HepG2 (cell line): Measurements from ENCODE around the gene CCDC142. TPM values are rescaled to one million over a fixed set of nuclear protein-coding genes. Genes with fewer than 3 reads are reported as not detected.

Source experiments
- CREB3 ChIP-seq: sonication (generic); formaldehyde crosslinking; IDR thresholded peaks from 2 replicates; pipeline ENCODE4 v1.5.0; 2020; ENCODE audit warnings: missing genetic modification reagents
- ELF4 ChIP-seq: sonication (generic); formaldehyde crosslinking; IDR thresholded peaks from 2 replicates; pipeline ENCODE4 v1.5.0; 2020; ENCODE audit warnings: missing genetic modification reagents, mild to moderate bottlenecking, moderate library complexity, borderline replicate concordance
- GFI1 ChIP-seq: sonication (generic); formaldehyde crosslinking; IDR thresholded peaks from 2 replicates; pipeline ENCODE4 v1.5.0; 2020; ENCODE audit warnings: missing genetic modification reagents, mild to moderate bottlenecking, borderline replicate concordance
- HNRNPLL ChIP-seq: fragments of 200-400 bp; formaldehyde crosslinking; IDR thresholded peaks from 2 replicates; pipeline ENCODE4 v1.6.1; 2017; ENCODE audit warnings: mild to moderate bottlenecking, low read depth, low read length; ENCODE audit not compliant: poor library complexity, severe bottlenecking
- KDM6A ChIP-seq: IDR thresholded peaks from 2 replicates; pipeline ENCODE4 v1.6.1; 2016; ENCODE audit warnings: low read depth
- LCORL ChIP-seq, 2 experiments: fragments of 450-650 bp in 1 of 2; sonication (generic) in 1 of 2; formaldehyde crosslinking in 1 of 2; IDR thresholded peaks; 2 replicates each; pipeline versions ENCODE4 v1.5.0 to v1.6.1; 2017 to 2020; ENCODE audit warnings: antibody characterized with exemption in 1 of 2, missing genetic modification reagents in 1 of 2
- MNT ChIP-seq: fragments of 450-650 bp; IDR thresholded peaks from 2 replicates; pipeline ENCODE4 v1.6.1; 2016
- MTF2 ChIP-seq: sonication (generic); formaldehyde crosslinking; IDR thresholded peaks from 2 replicates; pipeline ENCODE4 v1.5.0; 2020; ENCODE audit warnings: missing genetic modification reagents, borderline replicate concordance
- PHF5A ChIP-seq: IDR thresholded peaks from one replicate; pipeline ENCODE4 v1.6.1; 2018; ENCODE audit warnings: low read depth, missing genetic modification reagents; ENCODE audit not compliant: unreplicated experiment
- RFX1 ChIP-seq: fragments of 450-650 bp; IDR thresholded peaks from 2 replicates; pipeline ENCODE4 v1.6.1; 2017
- RFXAP ChIP-seq: sonication (generic); formaldehyde crosslinking; IDR thresholded peaks from 2 replicates; pipeline ENCODE4 v1.4.0; 2020; ENCODE audit warnings: missing genetic modification reagents, borderline replicate concordance
- SMYD3 ChIP-seq: sonication (generic); formaldehyde crosslinking; IDR thresholded peaks from 2 replicates; pipeline ENCODE4 v1.8.1; 2023; ENCODE audit warnings: mild to moderate bottlenecking, missing genetic modification reagents
- SRF ChIP-seq: IDR thresholded peaks from 2 replicates; pipeline ENCODE4 v1.6.1; 2011; ENCODE audit warnings: mild to moderate bottlenecking, low read depth, low read length, moderate library complexity
- TARDBP ChIP-seq: sonication (generic); formaldehyde crosslinking; IDR thresholded peaks from 2 replicates; pipeline ENCODE4 v1.8.0; 2022; ENCODE audit warnings: mild to moderate bottlenecking, missing genetic modification reagents
- TCF7 ChIP-seq: sonication (generic); IDR thresholded peaks from 2 replicates; pipeline ENCODE4 v1.6.1; 2016; ENCODE audit warnings: antibody characterized with exemption, low read depth
- TEAD2 ChIP-seq: sonication (generic); formaldehyde crosslinking; IDR thresholded peaks from 2 replicates; pipeline ENCODE4 v1.9.0; 2021; ENCODE audit warnings: missing genetic modification reagents
- THAP11 ChIP-seq: IDR thresholded peaks from 2 replicates; pipeline ENCODE4 v1.6.1; 2016; ENCODE audit warnings: missing biosample characterization, missing genetic modification reagents
- YEATS4 ChIP-seq: sonication (generic); formaldehyde crosslinking; IDR thresholded peaks from 2 replicates; pipeline ENCODE4 v1.4.0; 2020; ENCODE audit warnings: missing genetic modification reagents, borderline replicate concordance
- ZBTB25 ChIP-seq: IDR thresholded peaks from 2 replicates; pipeline ENCODE4 v1.6.1; 2018; ENCODE audit warnings: missing genetic modification reagents
- ZFX ChIP-seq: sonication (generic); formaldehyde crosslinking; IDR thresholded peaks from 2 replicates; pipeline ENCODE4 v1.4.0; 2020; ENCODE audit warnings: mild to moderate bottlenecking, low read depth, missing genetic modification reagents, moderate library complexity
- ZNF20 ChIP-seq: sonication (generic); formaldehyde crosslinking; IDR thresholded peaks from 2 replicates; pipeline ENCODE4 v1.4.0; 2020; ENCODE audit warnings: mild to moderate bottlenecking, moderate library complexity, missing genetic modification reagents
- ZNF3 ChIP-seq: IDR thresholded peaks from 2 replicates; pipeline ENCODE4 v1.7.0; 2017; ENCODE audit warnings: inconsistent platforms
- ZNF30 ChIP-seq: sonication (generic); formaldehyde crosslinking; IDR thresholded peaks from 2 replicates; pipeline ENCODE4 v1.5.0; 2020; ENCODE audit warnings: mild to moderate bottlenecking, missing genetic modification reagents
- ZNF34 ChIP-seq: sonication (generic); formaldehyde crosslinking; IDR thresholded peaks from 2 replicates; pipeline ENCODE4 v1.4.0; 2020; ENCODE audit warnings: mild to moderate bottlenecking, missing genetic modification reagents, borderline replicate concordance
- ZNF510 ChIP-seq: sonication (generic); formaldehyde crosslinking; IDR thresholded peaks from 2 replicates; pipeline ENCODE4 v1.4.0; 2020; ENCODE audit warnings: low read depth, mild to moderate bottlenecking, missing genetic modification reagents
- ZNF549 ChIP-seq: sonication (generic); formaldehyde crosslinking; IDR thresholded peaks from 2 replicates; pipeline ENCODE4 v1.5.0; 2020; ENCODE audit warnings: missing genetic modification reagents
- ZNF652 ChIP-seq: IDR thresholded peaks from 2 replicates; pipeline ENCODE4 v1.6.1; 2016; ENCODE audit warnings: low read depth, borderline replicate concordance
- ZNF788 ChIP-seq: sonication (generic); formaldehyde crosslinking; IDR thresholded peaks from 2 replicates; pipeline ENCODE4 v1.5.0; 2020; ENCODE audit warnings: mild to moderate bottlenecking, missing genetic modification reagents, borderline replicate concordance
- polyA plus RNA-seq, 8 experiments: library from polyadenylated mRNA; depleted of rRNA in 3 of 8; stranded (reverse) in 7 of 8; unstranded in 1 of 8; fragments of >200 nt; fragmentation: Illumina TruSeq in 4 of 8; extraction: Trizol in 4 of 8; gene quantifications; 2 replicates each; pipeline versions ENCODE4 v1.2.1 to v1.2.3, GENCODE V29; 2011 to 2016; ENCODE audit warnings: low read depth in 4 of 8, missing spikeins in 1 of 8, mixed read lengths in 1 of 8; ENCODE audit not compliant: insufficient read depth in 1 of 8
- total RNA-seq, 5 experiments: library from RNA; depleted of rRNA; stranded (reverse); fragments of >200 nt; fragmentation: Illumina TruSeq; extraction: Trizol; gene quantifications; 2 replicates each; pipeline ENCODE4 v1.2.3, GENCODE V29; 2016; ENCODE audit warnings: low read depth in 1 of 5

CCDC142 gene
- total and polyA plus RNA-seq, 2 of the 13 experiments (the other 11 are each of a cell fraction or from before 2014, with no cell fraction given): 14.7 to 30.4 TPM

GRCh38 chr2:74482801-74483674 is at the start of gene CCDC142, which contains the start of gene TTC31 (continued):
- TF ChIP-seq GFI1 (no peak), SRF (peak; percentile 39; the same call in 1 of the 2 replicates), ZNF788 (CRISPR knock-in tag) (peak; percentile 81), MTF2 (peak; percentile 82), TEAD2 (CRISPR knock-in tag) (no peak), RFXAP (peak; percentile 77; the same call in 1 of the 2 replicates), HNRNPLL (peak; percentile 71), ZNF20 (CRISPR knock-in tag) (0 out of 2 replicates have a peak, but pooled peaks have one; percentile 14), ZNF34 (CRISPR knock-in tag) (no peak; the same call in 1 of the 2 replicates), CREB3 (CRISPR knock-in tag) (0 out of 2 replicates have a peak, but pooled peaks have one; percentile 15), SMYD3 (CRISPR knock-in tag) (peak; percentile 26), YEATS4 (CRISPR knock-in tag) (peak; percentile 93), ZNF3 (CRISPR knock-in tag) (0 out of 2 replicates have a peak, but pooled peaks have one; percentile 23), PHF5A (peak; percentile 71), TARDBP (CRISPR knock-in tag) (peak; percentile 98), RFX1 (no peak), KDM6A (0 out of 2 replicates have a peak, but pooled peaks have one; percentile 1), ZNF549 (no peak), ZNF652 (CRISPR knock-in tag) (peak; percentile 38; the same call in 1 of the 2 replicates), THAP11 (CRISPR knock-in tag) (peak; percentile 98), ZFX (CRISPR knock-in tag) (peak; percentile 75; the same call in 1 of the 2 replicates), ZBTB25 (peak; percentile 96), LCORL (IDR thresholded peaks at IDR 0.05) (no peak), LCORL (CRISPR knock-in tag; IDR thresholded peaks at IDR 0.05) (peak; percentile 83), MNT (no peak; the same call in 1 of the 2 replicates), ELF4 (CRISPR knock-in tag) (peak; percentile 65), ZNF510 (CRISPR knock-in tag) (peak; percentile 64; the same call in 1 of the 2 replicates), ZNF30 (CRISPR knock-in tag) (peak; percentile 11; the same call in 1 of the 2 replicates), TCF7 (0 out of 2 replicates have a peak, but pooled peaks have one; percentile 32)
